ENCODE data around the gene MCM9.

Gene MCM9

GRCh38 chr6:118934461-118935330 is at the start of gene MCM9:
Gene MCM9, minus strand, starts transcription at chr6:118935159. Its CDS starts 3,436 bp downstream, at chr6:118931723.
- DNase-seq (ENCODE audit: extremely low read depth in 1 of 2, low read depth in 1 of 2), result peak; percentile 77 to 84

- no peak for DNase-seq (ENCODE audit: extremely low read depth in 1 of 2, low read depth in 1 of 2)
Observed at GRCh38 chr6:118984342-118984741, 49.4 kb upstream of the MCM9 start.

GRCh38 chr6:118982575-118982911 is 47.6 kb upstream of the MCM9 start:
- no peak for DNase-seq (ENCODE audit: extremely low read depth in 1 of 2, low read depth in 1 of 2)

- no peak for DNase-seq (ENCODE audit: extremely low read depth in 1 of 2, low read depth in 1 of 2)
Observed at GRCh38 chr6:118981884-118982574, 47.1 kb upstream of the MCM9 start.

GRCh38 chr6:118980063-118980462 is 45.1 kb upstream of the MCM9 start:
- no peak for DNase-seq (ENCODE audit: extremely low read depth in 1 of 2, low read depth in 1 of 2)

- DNase-seq (ENCODE audit: extremely low read depth in 1 of 2, low read depth in 1 of 2), result no peak
Observed at GRCh38 chr6:118974790-118975189, 39.8 kb upstream of the MCM9 start.

GRCh38 chr6:118971682-118972081 is 36.7 kb upstream of the MCM9 start:
- DNase-seq (ENCODE audit: extremely low read depth in 1 of 2, low read depth in 1 of 2), result no peak

- no peak for DNase-seq (ENCODE audit: extremely low read depth in 1 of 2, low read depth in 1 of 2)
Observed at GRCh38 chr6:118970866-118971265, 35.9 kb upstream of the MCM9 start.

GRCh38 chr6:118968416-118968815 is 33.5 kb upstream of the MCM9 start:
- DNase-seq (ENCODE audit: extremely low read depth in 1 of 2, low read depth in 1 of 2), result no peak

- DNase-seq (ENCODE audit: extremely low read depth in 1 of 2, low read depth in 1 of 2), result no peak
Observed at GRCh38 chr6:118967239-118967638, 32.3 kb upstream of the MCM9 start.

GRCh38 chr6:118965843-118966370 is 30.9 kb upstream of the MCM9 start:
- DNase-seq (ENCODE audit: extremely low read depth in 1 of 2, low read depth in 1 of 2), result no peak

GRCh38 chr6:118965371-118965770 is 30.4 kb upstream of the MCM9 start:
- no peak for DNase-seq (ENCODE audit: extremely low read depth in 1 of 2, low read depth in 1 of 2)

GRCh38 chr6:118963003-118963402 is 28.0 kb upstream of the MCM9 start:
- no peak for DNase-seq (ENCODE audit: extremely low read depth in 1 of 2, low read depth in 1 of 2)

GRCh38 chr6:118959903-118960302 is 24.9 kb upstream of the MCM9 start:
- DNase-seq (ENCODE audit: extremely low read depth in 1 of 2, low read depth in 1 of 2), result no peak

GRCh38 chr6:118953391-118953790 is 18.4 kb upstream of the MCM9 start:
- DNase-seq (ENCODE audit: extremely low read depth in 1 of 2, low read depth in 1 of 2), result no peak

GRCh38 chr6:118952683-118953082 is 17.7 kb upstream of the MCM9 start:
- DNase-seq (ENCODE audit: extremely low read depth in 1 of 2, low read depth in 1 of 2), result no peak

- no peak for DNase-seq (ENCODE audit: extremely low read depth in 1 of 2, low read depth in 1 of 2)
Observed at GRCh38 chr6:118945217-118945616, 10.3 kb upstream of the MCM9 start.

- no peak for DNase-seq (ENCODE audit: extremely low read depth in 1 of 2, low read depth in 1 of 2)
Observed at GRCh38 chr6:118940770-118941169, 5.8 kb upstream of the MCM9 start.

GRCh38 chr6:118939683-118940082 is 4.7 kb upstream of the MCM9 start:
- DNase-seq (ENCODE audit: extremely low read depth in 1 of 2, low read depth in 1 of 2), result no peak

- no peak for DNase-seq (ENCODE audit: extremely low read depth in 1 of 2, low read depth in 1 of 2)
Observed at GRCh38 chr6:118935978-118936703, 1.2 kb upstream of the MCM9 start.

- no peak for DNase-seq (ENCODE audit: extremely low read depth in 1 of 2, low read depth in 1 of 2)
Observed at GRCh38 chr6:118935331-118935668, 341 bp upstream of the MCM9 start.
